Measurements from ENCODE around the gene ZNF81.
"Not testable (repeated sequence)": the region's sequence is repeated elsewhere in the genome, so short reads cannot be mapped to it uniquely, and the experiment has no call there.

Gene ZNF81

GRCh38 chrX:47836164-47837072 is at the start of gene ZNF81:
Gene ZNF81, plus strand, starts transcription at chrX:47836902. Its CDS starts 9,366 bp downstream, at chrX:47846268.
- DNase-seq (ENCODE audit: low read depth, low spot score) = peak; percentile 88

- no peak for DNase-seq (ENCODE audit: low read depth, low spot score)
Measured at GRCh38 chrX:47796433-47796906, 40.2 kb upstream of the ZNF81 start.

- DNase-seq (ENCODE audit: low read depth, low spot score) = no peak
Measured at GRCh38 chrX:47797084-47797483, 39.6 kb upstream of the ZNF81 start.

GRCh38 chrX:47798861-47799260 is 37.8 kb upstream of the ZNF81 start:
- no peak for DNase-seq (ENCODE audit: low read depth, low spot score)

- DNase-seq (ENCODE audit: low read depth, low spot score) = no peak
Measured at GRCh38 chrX:47802589-47802988, 34.1 kb upstream of the ZNF81 start.

GRCh38 chrX:47803103-47803502 is 33.6 kb upstream of the ZNF81 start:
- not testable (repeated sequence) for DNase-seq (ENCODE audit: low read depth, low spot score)

- no peak for DNase-seq (ENCODE audit: low read depth, low spot score)
Measured at GRCh38 chrX:47804315-47804714, 32.4 kb upstream of the ZNF81 start.

- not testable (repeated sequence) for DNase-seq (ENCODE audit: low read depth, low spot score)
Measured at GRCh38 chrX:47805844-47806243, 30.9 kb upstream of the ZNF81 start.

GRCh38 chrX:47806415-47807271 is 30.1 kb upstream of the ZNF81 start:
- not testable (repeated sequence) for DNase-seq (ENCODE audit: low read depth, low spot score)

GRCh38 chrX:47807272-47807538 is 29.5 kb upstream of the ZNF81 start:
- not testable (repeated sequence) for DNase-seq (ENCODE audit: low read depth, low spot score)

GRCh38 chrX:47807548-47807947 is 29.2 kb upstream of the ZNF81 start:
- no peak for DNase-seq (ENCODE audit: low read depth, low spot score)

- no peak for DNase-seq (ENCODE audit: low read depth, low spot score)
Measured at GRCh38 chrX:47808904-47809788, 27.6 kb upstream of the ZNF81 start.

GRCh38 chrX:47814851-47815250 is 21.9 kb upstream of the ZNF81 start:
- no peak for DNase-seq (ENCODE audit: low read depth, low spot score)

GRCh38 chrX:47815901-47816845 is 20.5 kb upstream of the ZNF81 start:
- DNase-seq (ENCODE audit: low read depth, low spot score) = peak; percentile 65

GRCh38 chrX:47817421-47817820 is 19.3 kb upstream of the ZNF81 start:
- no peak for DNase-seq (ENCODE audit: low read depth, low spot score)

- DNase-seq (ENCODE audit: low read depth, low spot score) = no peak
Measured at GRCh38 chrX:47817897-47818296, 18.8 kb upstream of the ZNF81 start.

- no peak for DNase-seq (ENCODE audit: low read depth, low spot score)
Measured at GRCh38 chrX:47828984-47829383, 7.7 kb upstream of the ZNF81 start.

GRCh38 chrX:47831788-47832187 is 4.9 kb upstream of the ZNF81 start:
- no peak for DNase-seq (ENCODE audit: low read depth, low spot score)

- DNase-seq (ENCODE audit: low read depth, low spot score) = no peak
Measured at GRCh38 chrX:47838361-47838760, 1.7 kb downstream of the ZNF81 start.

GRCh38 chrX:47840111-47840510 is 3.4 kb downstream of the ZNF81 start:
- no peak for DNase-seq (ENCODE audit: low read depth, low spot score)
